IMR-90 (cell line): ENCODE measurements around the gene PITX1. TPM values are rescaled to one million over a fixed set of nuclear protein-coding genes. Genes with fewer than 3 reads are reported as not detected.
"Not testable (repeated sequence)": the region's sequence is repeated elsewhere in the genome, so short reads cannot be mapped to it uniquely, and the experiment has no call there.

ENCODE experiments used
- ATAC-seq: fragments of 200-7000 bp; cut with Tn5 transposase; 2 replicates; pipeline ENCODE4 v1.9.1; 2020; ENCODE audit warnings: low read depth, mild to moderate bottlenecking, moderate library complexity
- BruUV-seq: library from RNA; stranded (reverse); fragments of 400-500 nt; replicated peaks from 2 replicates; lab custom pipeline; 2021; lab: Mats Ljungman, UMichigan
- CTCF ChIA-PET: fragments of 300-600 bp; formaldehyde crosslinking; extraction: SDS; loops from one replicate; lab custom pipeline; 2021; ENCODE audit warnings: antibody characterized with exemption; lab: Yijun Ruan, JAX
- POLR2A ChIA-PET: fragments of 300-600 bp; sonication (Branson Sonifier 250); formaldehyde crosslinking; loops from one replicate; lab custom pipeline; 2022; ENCODE audit warnings: antibody characterized with exemption; ENCODE audit not compliant: unreplicated experiment; lab: Charles Lee
- DNase-seq: peaks from one replicate; pipeline ENCODE4 v3.0.0; 2013
- H2AFZ ChIP-seq: replicated peaks from 2 replicates; pipeline ENCODE3; 2013; ENCODE audit warnings: low read length, mild to moderate bottlenecking; ENCODE audit not compliant: poor library complexity
- H2AK5ac ChIP-seq: 2 replicates; pipeline ENCODE4 v1.6.1; 2013; ENCODE audit warnings: low read depth, low read length, inconsistent platforms
- H2AK9ac ChIP-seq: replicated peaks from 2 replicates; pipeline ENCODE3; 2013; ENCODE audit warnings: mild to moderate bottlenecking, low read depth, low read length, moderate library complexity; ENCODE audit not compliant: poor library complexity
- H2BK120ac ChIP-seq: 2 replicates; pipeline ENCODE4 v1.6.1; 2013; ENCODE audit warnings: low read depth, low read length, inconsistent platforms
- H2BK15ac ChIP-seq: 3 replicates; pipeline ENCODE4 v1.6.1; 2013; ENCODE audit warnings: low read depth, low read length, inconsistent platforms
- H2BK20ac ChIP-seq: 2 replicates; pipeline ENCODE4 v1.6.1; 2013; ENCODE audit warnings: low read depth, mild to moderate bottlenecking, inconsistent platforms, low read length, moderate library complexity
- H2BK5ac ChIP-seq: 2 replicates; pipeline ENCODE4 v1.6.1; 2013; ENCODE audit warnings: mild to moderate bottlenecking, low read depth, low read length, inconsistent platforms; ENCODE audit not compliant: poor library complexity, severe bottlenecking
- H3K14ac ChIP-seq: replicated peaks from 2 replicates; pipeline ENCODE4 v1.6.1; 2013; ENCODE audit warnings: low read depth, low read length, inconsistent platforms
- H3K18ac ChIP-seq: 2 replicates; pipeline ENCODE4 v1.6.1; 2013; ENCODE audit warnings: low read depth, low read length, control low read depth
- H3K23ac ChIP-seq: 2 replicates; pipeline ENCODE4 v1.6.1; 2013; ENCODE audit warnings: low read depth, low read length, inconsistent platforms
- H3K27ac ChIP-seq: 2 replicates; pipeline ENCODE4 v1.5.1; 2013; ENCODE audit warnings: mild to moderate bottlenecking, control low read depth, low read length; ENCODE audit not compliant: insufficient read depth
- H3K27me3 ChIP-seq: 2 replicates; pipeline ENCODE4 v1.6.1; 2013; ENCODE audit warnings: low read length; ENCODE audit not compliant: control insufficient read depth, insufficient read depth
- H3K36me3 ChIP-seq: 2 replicates; pipeline ENCODE4 v1.6.1; 2013; ENCODE audit warnings: low read length, mixed read lengths; ENCODE audit not compliant: control insufficient read depth, insufficient read depth
- H3K4ac ChIP-seq: 2 replicates; pipeline ENCODE4 v1.6.1; 2013; ENCODE audit warnings: low read depth, low read length, inconsistent platforms
- H3K4me1 ChIP-seq: 2 replicates; pipeline ENCODE4 v1.6.1; 2013; ENCODE audit warnings: low read length, mixed read lengths; ENCODE audit not compliant: control insufficient read depth, insufficient read depth
- H3K4me2 ChIP-seq: 2 replicates; pipeline ENCODE4 v1.6.1; 2013; ENCODE audit warnings: low read depth, mild to moderate bottlenecking, control low read depth, low read length, moderate library complexity
- H3K4me3 ChIP-seq: 2 replicates; pipeline ENCODE4 v1.5.1; 2013; ENCODE audit warnings: low read depth, mild to moderate bottlenecking, control low read depth, low read length, moderate library complexity; ENCODE audit not compliant: insufficient read depth
- H3K56ac ChIP-seq: 2 replicates; pipeline ENCODE4 v1.6.1; 2013; ENCODE audit warnings: low read length, inconsistent platforms; ENCODE audit not compliant: insufficient read depth; ENCODE audit errors: extremely low read depth
- H3K79me1 ChIP-seq, 2 experiments: 2 replicates each; pipeline ENCODE4 v1.6.1; 2013; ENCODE audit warnings: low read length in 2 of 2, inconsistent platforms in 1 of 2, low read depth in 1 of 2
- H3K9ac ChIP-seq: 2 replicates; pipeline ENCODE4 v1.6.1; 2013; ENCODE audit warnings: low read depth, low read length, control low read depth
- H3K9me1 ChIP-seq: 2 replicates; pipeline ENCODE4 v1.6.1; 2013; ENCODE audit warnings: low read length, inconsistent platforms; ENCODE audit not compliant: insufficient read depth
- H3K9me3 ChIP-seq: 2 replicates; pipeline ENCODE4 v1.6.1; 2013; ENCODE audit warnings: low read length; ENCODE audit not compliant: control insufficient read depth, insufficient read depth
- H4K20me1 ChIP-seq: 2 replicates; pipeline ENCODE4 v1.6.1; 2013; ENCODE audit warnings: low read length, inconsistent platforms; ENCODE audit not compliant: insufficient read depth
- H4K5ac ChIP-seq: 2 replicates; pipeline ENCODE4 v1.6.1; 2013; ENCODE audit warnings: mild to moderate bottlenecking, low read depth, low read length, control low read depth
- H4K8ac ChIP-seq, 2 experiments: 2 replicates each; pipeline ENCODE4 v1.6.1; 2013; ENCODE audit warnings: low read depth in 2 of 2, low read length in 2 of 2, control low read depth in 1 of 2, inconsistent platforms in 1 of 2
- H4K91ac ChIP-seq: 2 replicates; pipeline ENCODE4 v1.6.1; 2013; ENCODE audit warnings: low read depth, low read length, inconsistent platforms; ENCODE audit not compliant: insufficient read depth
- MAFK ChIP-seq: IDR thresholded peaks from 2 replicates; pipeline ENCODE4 v1.6.1; 2012; ENCODE audit warnings: low read depth, low read length, improper control_type of control experiment
- RFX5 ChIP-seq: IDR thresholded peaks from 2 replicates; pipeline ENCODE4 v1.8.0; 2012; ENCODE audit warnings: low read depth, mild to moderate bottlenecking, low read length, moderate library complexity
- WGBS, 2 experiments: methylation state at CpG; one replicate each; pipeline versions ENCODE4 v1.1.5 to v1.1.7; 2013; ENCODE audit warnings: missing lambda C conversion rate in 2 of 2; ENCODE audit not compliant: insufficient read length in 1 of 2; ENCODE audit errors: extremely low coverage in 2 of 2; 5-methylcytosine and 5-hydroxymethylcytosine counted together
- dilution Hi-C: fragments of 300-500 bp; cut with HindIII; formaldehyde crosslinking; loops from one replicate; pipeline ENCODE4 v1.14.3; 2018; ENCODE audit warnings: low sequenced_read_pairs; ENCODE audit not compliant: unreplicated experiment
- in situ Hi-C: fragments of 300-500 bp; cut with MboI; formaldehyde crosslinking; loops from 3 replicates; pipeline ENCODE4 v1.14.3; 2019; ENCODE audit warnings: low sequenced_read_pairs, inconsistent platforms, mixed read lengths
- intact Hi-C: fragments of 100-400 bp; cut with micrococcal nuclease; formaldehyde crosslinking; loops from 2 replicates; pipeline ENCODE4 v1.10.0; 2022
- polyA plus RNA-seq, 3 experiments: library from polyadenylated mRNA; depleted of rRNA; stranded (reverse); fragments of >200 nt; gene quantifications; 2 replicates each; pipeline ENCODE4 v1.2.3, GENCODE V29; 2012; ENCODE audit warnings: low replicate concordance in 1 of 3
- total RNA-seq: library from RNA; depleted of rRNA; stranded (reverse); fragments of >200 nt; gene quantifications from 2 replicates; pipeline ENCODE4 v1.2.3, GENCODE V29; 2012

Gene PITX1
- total and polyA plus RNA-seq, 2 of the 4 experiments (the other 2 are of a cell fraction) = 10.4 to 29.8 TPM

DNA sequence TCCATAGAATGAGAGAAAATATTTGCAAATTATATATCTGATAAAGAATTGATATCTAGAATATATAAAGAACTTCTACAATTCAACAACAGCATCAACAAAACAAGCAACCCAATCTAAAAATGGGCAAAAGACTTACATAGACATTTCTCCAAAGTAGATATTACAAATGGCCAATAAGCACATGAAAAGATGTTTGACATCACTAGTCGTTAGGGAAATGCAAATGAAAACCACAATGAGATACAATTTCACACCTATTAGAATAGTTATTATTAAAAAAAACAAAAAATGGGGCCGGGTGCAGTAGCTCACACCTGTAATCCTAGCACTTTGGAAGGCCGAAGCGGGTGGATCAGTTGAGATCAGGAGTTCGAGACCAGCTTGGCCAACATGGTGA lies 41.9 kb downstream of the PITX1 start:
- Histone ChIP-seq H3K9me3 (no peaks in the 10 kb centered on the region), H4K5ac (no peak overlapping the region), H3K18ac (no peak overlapping the region), H4K8ac (no peak overlapping the region), H3K9ac (no peak overlapping the region), H2BK5ac (no peak overlapping the region), H2BK15ac (no peak overlapping the region), H3K14ac (no peak overlapping the region), H3K4me1 (no peaks in the 10 kb centered on the region), H3K4ac (no peak overlapping the region), H2AK9ac (no peak overlapping the region), H3K36me3 (no peaks in the 10 kb centered on the region), H3K4me2 (no peak overlapping the region), H3K9me1 (no peaks in the 10 kb centered on the region), H2BK120ac (no peak overlapping the region), H2AFZ (no peak overlapping the region), H4K20me1 (no peaks in the 10 kb centered on the region), H2AK5ac (no peak overlapping the region), H3K23ac (no peak overlapping the region), H4K91ac (no peak overlapping the region), H3K79me1 (no peaks in the 10 kb centered on the region), H3K27me3 (no peaks in the 10 kb centered on the region; the same call in 1 of the 2 replicates), H3K27ac (no peak overlapping the region), H3K56ac (no peak overlapping the region), H3K4me3 (no peak overlapping the region), H2BK20ac (no peak overlapping the region)
- WGBS, 2 experiments = no CpG with 5 or more reads among the region's 5 CpGs
- no peak for TF ChIP-seq MAFK
- peak; percentile 74; the same call in 1 of the 2 replicates for TF ChIP-seq RFX5
- no peak for DNase-seq
- POLR2A ChIA-PET = no interaction called here
- intact Hi-C loops = loop anchor here (10.0 kb wide), 1 partner anchor 57 kb away; no protein-coding TSS in a partner anchor
- dilution Hi-C loops = no loop called here
- no TSS peak for BruUV-seq
- in situ Hi-C loops = no loop called here
- CTCF ChIA-PET = no interaction called here
- ATAC-seq = no peak

DNA sequence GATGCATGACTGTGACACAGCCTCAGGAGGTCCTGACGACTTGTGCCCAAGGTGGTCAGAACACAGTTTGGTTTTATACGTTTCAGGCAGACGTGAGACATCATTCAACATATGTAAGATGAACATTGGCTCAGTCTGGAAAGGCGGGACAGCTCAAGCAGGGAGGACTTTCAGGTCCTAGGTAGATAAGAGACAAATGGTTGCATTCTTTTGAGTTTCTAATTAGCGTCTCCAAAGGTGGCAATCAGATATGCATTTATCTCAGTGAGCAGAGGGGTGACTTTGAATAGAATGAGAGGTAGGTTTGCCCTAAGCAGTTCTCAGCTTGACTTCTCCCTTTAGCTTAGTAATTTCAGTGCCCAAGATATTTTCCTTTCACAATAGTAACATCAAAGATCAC lies 43.8 kb downstream of the PITX1 start:
- 48% methylated on average over 3 of the region's 5 CpGs; no CpG with 5 or more reads in 1 of the 2 experiments for WGBS, 2 experiments
- H3K56ac ChIP-seq, POLR2A ChIA-PET, H3K36me3 ChIP-seq, H3K4ac ChIP-seq, H3K79me1 ChIP-seq, H3K9me1 ChIP-seq, BruUV-seq, H2AK5ac ChIP-seq, H4K8ac ChIP-seq, dilution Hi-C loops, H3K23ac ChIP-seq, ATAC-seq, H3K14ac ChIP-seq, H2BK5ac ChIP-seq, H2BK15ac ChIP-seq, H3K4me1 ChIP-seq, H2AFZ ChIP-seq, H2AK9ac ChIP-seq, H2BK20ac ChIP-seq, H3K9ac ChIP-seq, H3K4me2 ChIP-seq, H2BK120ac ChIP-seq, H3K4me3 ChIP-seq, CTCF ChIA-PET, H3K9me3 ChIP-seq, H4K20me1 ChIP-seq, H3K18ac ChIP-seq, H4K5ac ChIP-seq, H3K27ac ChIP-seq, H4K91ac ChIP-seq, DNase-seq, in situ Hi-C loops, H3K27me3 ChIP-seq: not testable (repeated sequence)
- intact Hi-C loops = loop anchor here (10.0 kb wide), 1 partner anchor 55 kb away; no protein-coding TSS in a partner anchor
